Natural killer cell treated with Interleukin-12 subunit alpha and Interleukin-12 subunit beta and Interleukin-15 and Interleukin-18, amount 100 ng/mL, for 72 hours (primary cell): Measurements from ENCODE around the gene C3orf52. TPM values are rescaled to one million over a fixed set of nuclear protein-coding genes. Genes with fewer than 3 reads are reported as not detected.

Source experiments
- ATAC-seq, 2 donors: fragments of 150-1000 bp; cut with Tn5 transposase in 1 of 2; sonication (Bioruptor Pico), chemical (Tn5 transposase) in 1 of 2; 2 replicates each; pipeline ENCODE4 v1.10.0; 2021
- DNase-seq: peaks from one replicate; pipeline ENCODE4 v3.0.0; 2022; ENCODE audit warnings: low spot score
- H3K27ac Mint-ChIP-seq, 2 donors: 1 replicate in 1 of 2; 2 replicates in 1 of 2; pipeline ENCODE4 v1.8.0; 2022; ENCODE audit warnings: mixed read lengths in 2 of 2, mild to moderate bottlenecking in 1 of 2, moderate library complexity in 1 of 2
- H3K27me3 Mint-ChIP-seq, 2 donors: 1 replicate in 1 of 2; 2 replicates in 1 of 2; pipeline ENCODE4 v1.8.0; 2022; ENCODE audit warnings: mixed read lengths in 2 of 2
- H3K36me3 Mint-ChIP-seq: one replicate; pipeline ENCODE4 v1.8.0; 2022; ENCODE audit warnings: mixed read lengths
- H3K4me1 Mint-ChIP-seq, 2 donors: 1 replicate in 1 of 2; 2 replicates in 1 of 2; pipeline ENCODE4 v1.8.0; 2022; ENCODE audit warnings: low read depth in 2 of 2, mixed read lengths in 2 of 2, mild to moderate bottlenecking in 1 of 2
- H3K4me3 Mint-ChIP-seq: one replicate; pipeline ENCODE4 v1.8.0; 2022; ENCODE audit warnings: mixed read lengths
- H3K9me3 Mint-ChIP-seq: 2 replicates; pipeline ENCODE4 v1.8.0; 2022; ENCODE audit warnings: mixed read lengths
- total RNA-seq, 2 donors: library from RNA; stranded (reverse); gene quantifications; one replicate each; pipeline ENCODE4 v1.2.3, GENCODE V29; 2022

Gene C3orf52
- total RNA-seq, 2 donors from 2014 or later = 0.64 to 1.8 TPM

- ATAC-seq (no peak), DNase-seq (no peak)
- Mint-ChIP-seq H3K36me3 (no peaks in the 10 kb centered on the region), H3K4me3 (peak overlapping the region; percentile 64), H3K9me3 (no peaks in the 10 kb centered on the region), H3K27me3 (no peaks in the 10 kb centered on the region), H3K4me1 (peaks cover 6 to 18% of the 10 kb centered on the region in 2 donors), H3K27ac (peak overlapping the region in 1 of 2 donors; percentile 54)
These were observed 30.6 kb downstream of the C3orf52 start for GRCh38 chr3:112116748-112117186.

- ATAC-seq = no peak
- DNase-seq = no peak
- Mint-ChIP-seq H3K9me3 (no peaks in the 10 kb centered on the region), H3K27ac (peak overlapping the region in 1 of 2 donors; percentile 54), H3K27me3 (no peaks in the 10 kb centered on the region), H3K4me1 (peaks cover 6 to 18% of the 10 kb centered on the region in 2 donors), H3K4me3 (no peak overlapping the region), H3K36me3 (no peaks in the 10 kb centered on the region)
These were observed 31.2 kb downstream of the C3orf52 start for GRCh38 chr3:112117415-112117814.

- Mint-ChIP-seq H3K27me3 (no peaks in the 10 kb centered on the region), H3K27ac (peak overlapping the region in 1 of 2 donors; percentile 54), H3K4me1 (peaks cover 6 to 18% of the 10 kb centered on the region in 2 donors), H3K36me3 (no peaks in the 10 kb centered on the region), H3K4me3 (no peak overlapping the region), H3K9me3 (no peaks in the 10 kb centered on the region)
- ATAC-seq = peak in 1 of 2 donors; percentile 44
- DNase-seq = no peak
These were observed 31.8 kb downstream of the C3orf52 start for GRCh38 chr3:112117841-112118571.

- Mint-ChIP-seq H3K9me3 (no peaks in the 10 kb centered on the region), H3K4me3 (peak overlapping the region; percentile 32), H3K36me3 (no peaks in the 10 kb centered on the region), H3K27me3 (no peaks in the 10 kb centered on the region), H3K27ac (peak overlapping the region in 1 of 2 donors; percentile 22), H3K4me1 (peaks cover 6 to 15% of the 10 kb centered on the region in 2 donors)
- no peak for ATAC-seq
- no peak for DNase-seq
These were observed 34.0 kb downstream of the C3orf52 start for GRCh38 chr3:112119962-112120836.

- no peak overlapping the region for H3K27ac Mint-ChIP-seq
- DNase-seq (no peak), ATAC-seq (no peak)
- peaks cover 16 to 18% of the 10 kb centered on the region in 2 donors for H3K4me1 Mint-ChIP-seq
- H3K9me3 Mint-ChIP-seq = no peaks in the 10 kb centered on the region
- H3K4me3 Mint-ChIP-seq = no peak overlapping the region
- H3K27me3 Mint-ChIP-seq = no peaks in the 10 kb centered on the region
- no peaks in the 10 kb centered on the region for H3K36me3 Mint-ChIP-seq
These were observed 35.7 kb downstream of the C3orf52 start for GRCh38 chr3:112121577-112122547.

GRCh38 chr3:112122870-112123269 lies 36.7 kb downstream of the C3orf52 start:
- Mint-ChIP-seq H3K27me3 (no peaks in the 10 kb centered on the region), H3K36me3 (no peaks in the 10 kb centered on the region), H3K4me1 (peaks cover 14 to 27% of the 10 kb centered on the region in 2 donors), H3K9me3 (no peaks in the 10 kb centered on the region), H3K4me3 (no peak overlapping the region), H3K27ac (no peak overlapping the region)
- no peak for ATAC-seq
- DNase-seq = no peak

GRCh38 chr3:112123548-112123947 lies 37.4 kb downstream of the C3orf52 start:
- Mint-ChIP-seq H3K9me3 (no peaks in the 10 kb centered on the region), H3K36me3 (no peaks in the 10 kb centered on the region), H3K27ac (no peak overlapping the region), H3K4me1 (peaks cover 14 to 33% of the 10 kb centered on the region in 2 donors), H3K4me3 (no peak overlapping the region), H3K27me3 (no peaks in the 10 kb centered on the region)
- ATAC-seq (no peak), DNase-seq (no peak)

GRCh38 chr3:112124907-112125607 lies 38.9 kb downstream of the C3orf52 start:
- Mint-ChIP-seq H3K27ac (peak overlapping the region; percentile 48 to 58), H3K27me3 (no peaks in the 10 kb centered on the region), H3K36me3 (no peaks in the 10 kb centered on the region), H3K9me3 (no peaks in the 10 kb centered on the region), H3K4me3 (no peak overlapping the region), H3K4me1 (peaks cover 14 to 33% of the 10 kb centered on the region in 2 donors)
- DNase-seq (no peak), ATAC-seq (no peak)

- Mint-ChIP-seq H3K27ac (peak overlapping the region; percentile 58 to 75), H3K27me3 (no peaks in the 10 kb centered on the region), H3K36me3 (no peaks in the 10 kb centered on the region), H3K4me3 (peak overlapping the region; percentile 44), H3K4me1 (peaks cover 11 to 38% of the 10 kb centered on the region in 2 donors), H3K9me3 (no peaks in the 10 kb centered on the region)
- no peak for DNase-seq
- no peak for ATAC-seq
These were observed 40.3 kb downstream of the C3orf52 start for GRCh38 chr3:112126511-112126911.

- DNase-seq = no peak
- peaks cover 12 to 40% of the 10 kb centered on the region in 2 donors for H3K4me1 Mint-ChIP-seq
- H3K36me3 Mint-ChIP-seq = no peaks in the 10 kb centered on the region
- H3K4me3 Mint-ChIP-seq = peak overlapping the region; percentile 44
- H3K27me3 Mint-ChIP-seq = no peaks in the 10 kb centered on the region
- ATAC-seq = no peak
- peak overlapping the region; percentile 58 to 75 for H3K27ac Mint-ChIP-seq
- H3K9me3 Mint-ChIP-seq = no peaks in the 10 kb centered on the region
These were observed 41.6 kb downstream of the C3orf52 start for GRCh38 chr3:112127522-112128494.

- peak overlapping the region; percentile 23 for H3K4me3 Mint-ChIP-seq
- peak overlapping the region; percentile 19 to 58 for H3K27ac Mint-ChIP-seq
- H3K9me3 Mint-ChIP-seq = no peaks in the 10 kb centered on the region
- no peak for DNase-seq
- H3K4me1 Mint-ChIP-seq = peaks cover 20 to 48% of the 10 kb centered on the region in 2 donors
- no peak for ATAC-seq
- H3K27me3 Mint-ChIP-seq = no peaks in the 10 kb centered on the region
- H3K36me3 Mint-ChIP-seq = no peaks in the 10 kb centered on the region
These were observed 42.9 kb downstream of the C3orf52 start for GRCh38 chr3:112128843-112129727.
